Amniotic stem cell (primary cell): ENCODE results near the gene LINC00632.
"Not testable (repeated sequence)": the region's sequence is repeated elsewhere in the genome, so short reads cannot be mapped to it uniquely, and the experiment has no call there.

Experiments used
- DNase-seq: peaks from one replicate; lab custom pipeline; 2025; lab: John Stamatoyannopoulos, UW

The LINC00632 gene

DNA sequence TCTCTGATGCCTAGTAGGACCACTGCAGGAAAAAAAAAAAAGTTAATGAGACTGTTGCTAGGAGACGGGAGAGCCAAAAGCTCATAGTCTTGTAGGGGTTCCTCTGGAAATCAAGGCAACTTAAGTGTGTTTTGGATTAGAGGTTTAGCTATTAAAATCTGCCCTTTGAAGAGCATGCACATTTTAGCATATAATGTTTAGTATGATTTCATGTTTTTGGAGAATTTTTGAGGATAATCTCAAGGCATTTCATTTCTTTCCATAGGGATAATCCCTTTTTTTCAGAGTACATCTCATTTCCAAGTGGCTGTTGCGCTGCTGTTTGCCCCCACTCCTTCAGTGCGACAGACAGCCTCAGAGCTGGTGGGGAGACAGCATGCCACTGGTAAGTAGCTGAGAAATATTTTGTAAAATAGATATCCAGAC lies at the start of gene LINC00632:
Gene LINC00632, plus strand, starts transcription at position 339 of the 426 bp plus-strand sequence.
- DNase-seq: no peak

DNA sequence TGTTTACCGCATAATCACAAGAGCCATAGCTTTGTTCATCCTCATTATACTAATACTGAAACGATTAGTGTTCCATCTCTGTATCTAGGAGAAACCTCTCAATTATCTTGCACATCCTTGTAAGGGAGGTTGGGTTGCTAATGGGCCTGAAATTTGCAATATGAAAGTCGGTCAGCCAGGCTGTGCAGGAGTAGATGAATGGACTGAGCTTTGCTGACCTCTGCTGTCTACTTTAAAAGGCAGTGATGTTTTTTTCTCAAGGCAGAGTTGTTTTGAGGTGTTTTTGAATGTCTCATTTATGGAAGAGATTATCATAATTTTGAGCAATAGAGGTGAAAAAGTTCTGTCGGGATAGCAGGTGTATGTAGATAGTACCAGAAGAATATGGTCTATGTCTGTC lies 47.9 kb upstream of the LINC00632 start:
- no peak for DNase-seq

DNA sequence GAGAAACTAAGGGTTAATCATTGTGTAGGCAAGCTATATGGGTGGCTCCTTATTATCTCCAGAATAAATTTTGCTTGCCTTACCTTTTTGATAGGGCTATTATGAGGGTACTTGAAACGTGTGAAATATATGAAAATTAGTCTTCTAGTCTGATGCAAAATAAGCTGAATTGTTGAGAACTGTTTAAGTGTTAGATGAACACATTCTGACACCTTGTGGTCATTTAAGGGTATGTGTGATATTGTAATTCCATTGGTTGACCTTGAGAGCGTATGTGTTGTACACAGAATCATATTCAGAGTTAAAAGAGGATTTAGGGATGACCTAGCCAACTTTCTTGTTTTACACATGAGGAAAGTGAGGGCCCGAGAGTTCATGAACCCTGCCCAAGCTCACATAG lies 44.6 kb upstream of the LINC00632 start:
- no peak for DNase-seq

- no peak for DNase-seq
These were observed 36.5 kb upstream of the LINC00632 start for GRCh38 chrX:140672840-140673731.

- DNase-seq: no peak
These were observed 21.9 kb upstream of the LINC00632 start for GRCh38 chrX:140687706-140688105.

- DNase-seq: not testable (repeated sequence)
These were observed 18.0 kb upstream of the LINC00632 start for GRCh38 chrX:140691596-140691995.

DNA sequence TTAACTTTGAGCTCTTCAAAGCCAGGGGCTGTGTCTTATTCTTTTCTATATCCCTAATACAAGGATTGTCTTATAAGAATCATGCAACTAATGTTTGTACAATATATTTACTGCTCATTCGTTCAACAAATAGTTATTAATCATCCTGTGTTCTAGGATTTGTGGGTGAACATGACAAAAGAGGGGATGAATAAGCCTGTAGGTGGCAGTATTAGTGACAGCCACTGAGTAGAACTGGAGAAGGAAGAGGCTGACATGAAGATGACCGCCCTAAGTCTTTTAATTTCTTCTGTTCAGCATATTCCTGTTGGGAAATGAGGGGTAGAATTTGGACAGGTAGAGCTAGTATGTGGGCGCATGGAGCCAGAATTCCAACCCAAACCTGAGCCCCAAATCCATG lies 11.9 kb upstream of the LINC00632 start:
- no peak for DNase-seq

DNA sequence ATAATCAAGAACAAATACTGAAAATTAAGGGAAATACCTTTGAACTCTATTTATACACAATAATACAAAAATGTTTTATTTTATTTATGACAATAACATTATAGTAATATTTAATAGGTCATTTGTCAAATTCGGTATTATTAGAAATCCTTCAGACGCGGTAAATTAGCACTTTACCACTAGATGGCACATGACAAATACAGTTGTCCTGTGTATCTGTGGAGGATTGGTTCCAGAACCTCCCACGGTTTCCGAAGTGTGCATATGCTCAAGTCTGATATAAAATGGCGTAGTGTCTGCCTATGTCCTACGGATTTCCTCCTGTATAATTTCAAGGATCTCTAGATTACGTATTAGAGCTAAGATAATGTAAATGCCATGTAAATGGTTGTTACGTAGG lies 8.1 kb upstream of the LINC00632 start:
- DNase-seq: no peak

DNA sequence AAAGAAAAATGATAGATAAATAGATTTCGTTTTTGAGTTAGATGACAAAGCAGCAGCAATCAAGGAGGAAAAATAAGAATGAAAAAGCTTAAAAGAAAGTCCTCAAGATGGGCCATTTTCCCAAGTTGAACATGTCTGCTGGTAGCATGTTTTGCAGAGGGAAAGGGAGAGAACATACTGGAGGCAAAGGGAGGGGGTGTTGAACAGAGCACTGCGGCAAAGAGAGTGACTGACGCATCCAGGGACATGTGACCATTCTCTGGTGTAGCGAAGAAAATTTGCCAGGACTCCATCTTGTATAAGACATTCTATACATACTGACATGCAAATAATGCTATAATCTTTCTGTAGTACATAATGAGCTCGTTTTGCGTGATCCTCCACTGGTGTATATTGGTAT lies 1.2 kb downstream of the LINC00632 start:
- DNase-seq: no peak

DNA sequence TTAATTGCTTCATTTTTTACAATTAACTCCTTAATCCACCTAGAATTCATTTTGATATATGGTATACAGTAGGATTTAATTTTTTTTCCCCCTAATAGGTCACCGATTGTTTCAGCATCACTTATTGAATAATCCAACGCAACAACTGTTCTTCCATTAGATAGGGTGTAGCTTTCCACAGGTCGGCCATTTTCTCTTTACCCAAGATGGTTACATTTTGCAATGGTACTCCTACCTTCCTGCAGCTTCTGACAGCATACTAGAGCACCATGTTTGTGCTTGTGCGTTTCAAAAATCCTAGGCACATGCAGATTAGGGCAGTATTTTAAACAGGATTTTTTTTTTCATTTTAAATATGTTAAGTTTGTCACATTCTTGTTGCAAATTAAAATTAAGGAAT lies 2.3 kb downstream of the LINC00632 start:
- no peak for DNase-seq

DNA sequence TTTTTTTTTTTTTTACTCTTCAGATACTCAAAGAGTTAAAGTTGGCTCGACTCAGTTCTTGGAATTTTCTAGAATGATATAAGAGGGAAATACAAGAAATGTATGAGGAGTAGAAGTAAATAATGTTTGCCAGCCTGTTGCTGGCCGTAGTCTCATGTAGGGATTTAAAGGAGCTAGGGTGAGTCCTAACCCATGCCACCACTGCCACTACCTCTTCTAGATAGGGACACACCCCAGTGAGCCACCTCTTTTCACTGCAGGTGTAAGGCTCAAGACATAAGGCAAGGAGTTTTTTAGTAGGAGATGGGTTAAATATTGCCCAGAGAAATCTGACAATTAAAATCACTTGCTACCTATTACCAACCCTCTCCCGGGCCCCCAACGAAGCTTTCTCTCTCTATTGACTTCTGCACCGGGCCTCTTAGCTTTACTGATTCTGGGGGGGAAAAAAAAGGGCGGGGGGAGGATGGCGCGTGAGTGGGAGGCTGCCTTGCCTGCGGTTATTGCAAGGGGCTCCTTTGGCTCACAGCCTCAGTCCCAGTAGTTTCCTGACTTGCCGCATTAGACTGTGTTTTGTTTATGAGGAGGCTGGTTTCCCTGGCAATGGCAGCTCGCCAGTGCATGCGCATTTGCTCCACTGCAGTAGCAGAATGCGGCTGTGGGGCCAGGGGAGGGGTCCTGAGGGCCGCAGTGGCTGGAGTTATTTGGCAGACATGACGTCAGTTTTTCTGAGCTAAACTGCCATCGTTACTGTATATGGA lies 3.0 kb downstream of the LINC00632 start:
- DNase-seq: no peak

GRCh38 chrX:140713174-140713539 lies 3.6 kb downstream of the LINC00632 start:
- DNase-seq: no peak

- DNase-seq: no peak
These were observed 6.2 kb downstream of the LINC00632 start for GRCh38 chrX:140715787-140716186.

- DNase-seq: no peak
These were observed 13.7 kb downstream of the LINC00632 start for GRCh38 chrX:140723121-140723715.

GRCh38 chrX:140724309-140724708 lies 14.8 kb downstream of the LINC00632 start:
- DNase-seq: no peak

GRCh38 chrX:140724736-140725135 lies 15.2 kb downstream of the LINC00632 start:
- no peak for DNase-seq

DNA sequence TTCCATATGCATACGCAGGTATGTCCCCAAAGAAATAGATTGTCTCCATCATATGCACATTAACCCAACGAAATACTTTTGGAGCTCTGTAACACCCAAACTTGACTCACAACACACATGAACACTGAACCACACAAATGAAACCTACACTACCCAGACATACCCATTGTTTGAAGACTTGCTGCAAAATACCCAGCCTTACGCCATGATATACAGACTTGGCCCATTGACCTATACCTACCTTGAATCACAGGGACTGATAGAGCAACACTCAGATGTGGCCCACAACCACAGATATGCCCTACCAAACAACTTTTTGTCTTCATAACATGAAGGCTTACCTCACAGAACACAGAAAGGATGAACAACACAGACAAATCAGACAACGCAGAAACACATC lies 15.9 kb downstream of the LINC00632 start:
- DNase-seq: no peak

- DNase-seq: peak; percentile 0
These were observed 24.3 kb downstream of the LINC00632 start for GRCh38 chrX:140733766-140734342.

DNA sequence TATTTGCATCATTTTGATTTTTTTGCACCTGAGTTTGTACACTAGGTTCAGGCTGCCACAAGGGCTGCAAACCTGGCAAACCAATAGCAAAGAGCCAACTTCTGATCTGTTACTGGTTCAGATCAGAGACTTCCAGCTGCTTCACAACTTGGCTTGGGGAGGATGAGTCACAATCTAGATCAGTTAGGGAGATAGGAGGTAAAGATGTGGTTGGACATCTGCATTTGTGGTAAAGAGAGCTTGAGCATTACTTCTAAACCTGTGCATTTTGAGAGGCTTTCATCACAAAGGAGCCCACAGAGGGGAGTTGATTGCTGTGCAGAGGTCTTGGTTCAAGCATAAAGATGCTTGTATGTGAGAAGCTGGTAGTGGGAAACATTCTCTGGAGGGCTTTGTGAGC lies 34.5 kb downstream of the LINC00632 start:
- no peak for DNase-seq

DNA sequence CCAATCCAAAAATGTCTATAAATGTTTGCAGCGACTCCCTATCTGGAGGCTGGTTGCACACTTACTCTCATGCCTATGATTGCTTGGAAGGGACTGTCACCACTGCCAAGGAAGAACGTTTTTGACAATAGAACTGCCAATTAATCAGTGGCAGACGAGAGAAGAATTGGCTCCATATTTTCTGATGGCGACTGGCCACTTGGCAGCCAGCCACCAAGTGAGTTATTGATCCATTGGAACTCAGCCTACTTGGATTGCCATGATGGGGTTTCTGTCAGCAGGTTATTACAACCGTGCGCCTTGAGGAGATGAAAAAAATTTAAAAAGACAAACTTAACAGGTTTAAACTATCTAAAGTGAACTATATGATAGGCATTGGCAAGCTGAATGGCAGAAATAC lies 47.4 kb downstream of the LINC00632 start:
- no peak for DNase-seq

DNA sequence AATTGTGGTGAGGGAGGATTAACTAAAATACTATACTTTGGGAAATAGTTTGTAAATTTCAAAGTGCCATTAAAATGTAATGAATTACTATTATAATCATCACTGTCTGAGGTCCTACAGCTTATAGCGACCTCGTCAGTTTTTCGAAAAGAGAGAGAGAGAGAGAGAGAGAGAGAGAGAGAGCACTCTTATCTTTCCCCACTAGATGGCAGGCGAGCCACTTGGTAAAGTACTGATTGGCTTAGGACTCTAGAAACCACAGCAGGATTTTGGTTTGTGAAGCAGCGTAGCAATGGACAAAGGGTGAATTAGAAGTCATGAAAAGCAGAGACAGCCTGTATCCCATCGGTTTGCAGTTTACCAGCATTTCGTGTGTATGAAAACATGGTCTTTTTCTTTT lies 52.5 kb downstream of the LINC00632 start:
- DNase-seq: peak; percentile 21

DNA sequence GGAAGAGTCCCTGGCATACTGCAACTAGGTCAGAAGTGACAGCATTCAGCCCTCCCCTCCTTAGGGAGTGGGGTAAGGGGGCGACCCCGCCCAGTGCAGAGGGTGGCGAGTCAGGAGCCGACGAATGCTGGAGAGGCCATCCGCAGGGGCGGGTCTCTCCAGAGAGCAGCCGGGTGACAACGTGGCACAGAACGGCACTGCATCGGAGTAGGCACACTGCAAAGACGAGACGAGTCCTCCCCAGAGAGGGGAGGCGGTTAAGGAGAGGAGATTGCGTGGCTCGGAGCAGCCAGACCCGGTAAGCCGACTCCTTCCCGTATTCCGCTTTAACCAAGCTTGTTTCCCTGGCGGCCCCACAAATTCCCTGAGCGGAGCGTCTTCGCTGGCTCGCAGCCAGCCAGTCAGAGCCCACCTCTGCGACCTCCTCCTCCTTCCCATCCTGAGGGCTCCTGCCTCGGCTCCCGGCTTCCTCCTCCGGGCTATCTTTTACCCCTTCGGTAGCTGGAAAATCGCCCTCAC lies 54.9 kb downstream of the LINC00632 start:
- no peak for DNase-seq
